Smooth muscle cell (in vitro differentiated cells): Measurements from ENCODE around the gene CCT6B. TPM values are rescaled to one million over a fixed set of nuclear protein-coding genes. Genes with fewer than 3 reads are reported as not detected.

Source experiments
- DNase-seq: peaks from one replicate; lab custom pipeline; 2025; ENCODE audit not compliant: unreplicated experiment; lab: John Stamatoyannopoulos, UW
- H2AFZ ChIP-seq: fragments of 200-600 bp; sonication (generic); 2 replicates; pipeline ENCODE4 v1.6.0; 2016; ENCODE audit warnings: antibody characterized with exemption, low read depth, mild to moderate bottlenecking
- H3F3A ChIP-seq: fragments of 200-600 bp; sonication (generic); 2 replicates; pipeline ENCODE4 v1.6.0; 2017; ENCODE audit warnings: antibody characterized with exemption, low read depth
- H3K27ac ChIP-seq: fragments of 200-600 bp; sonication (generic); 2 replicates; pipeline ENCODE4 v1.5.1; 2016; ENCODE audit warnings: low read depth, mild to moderate bottlenecking
- H3K27me3 ChIP-seq: fragments of 200-600 bp; sonication (generic); 2 replicates; pipeline ENCODE4 v1.6.1; 2016; ENCODE audit warnings: low read depth, mild to moderate bottlenecking
- H3K36me3 ChIP-seq: fragments of 200-600 bp; sonication (generic); 2 replicates; pipeline ENCODE4 v1.5.1; 2016; ENCODE audit warnings: low read depth
- H3K4me1 ChIP-seq: fragments of 200-600 bp; sonication (generic); 2 replicates; pipeline ENCODE4 v1.5.1; 2016; ENCODE audit warnings: low read depth
- H3K4me2 ChIP-seq: fragments of 200-600 bp; sonication (generic); 2 replicates; pipeline ENCODE4 v1.6.0; 2016; ENCODE audit warnings: mild to moderate bottlenecking
- H3K4me3 ChIP-seq: fragments of 200-600 bp; sonication (generic); 2 replicates; pipeline ENCODE4 v1.5.1; 2016; ENCODE audit warnings: mild to moderate bottlenecking
- H3K79me2 ChIP-seq: fragments of 200-600 bp; sonication (generic); 2 replicates; pipeline ENCODE4 v1.6.0; 2016; ENCODE audit warnings: low read depth, mild to moderate bottlenecking
- H3K9ac ChIP-seq: fragments of 200-600 bp; sonication (generic); 2 replicates; pipeline ENCODE4 v1.6.0; 2016; ENCODE audit warnings: low read depth
- H3K9me3 ChIP-seq: fragments of 200-600 bp; sonication (generic); replicated peaks from 2 replicates; pipeline ENCODE4 v1.5.1; 2016; ENCODE audit warnings: low read depth
- H4K20me1 ChIP-seq: fragments of 200-600 bp; sonication (generic); 2 replicates; pipeline ENCODE4 v1.6.0; 2016; ENCODE audit warnings: low read depth
- WGBS: methylation state at CpG from one replicate; pipeline ENCODE4 v1.1.7; 2016; ENCODE audit warnings: low lambda C conversion rate; 5-methylcytosine and 5-hydroxymethylcytosine counted together
- polyA plus RNA-seq: library from polyadenylated mRNA; unstranded; fragments of >200 nt; fragmentation: Nextera tagmentation; extraction: Ambion mirVana; gene quantifications from 2 replicates; pipeline ENCODE4 v1.2.1, GENCODE V29; 2016
- total RNA-seq: library from RNA; depleted of rRNA; stranded (reverse); fragments of >200 nt; gene quantifications from 2 replicates; pipeline ENCODE4 v1.2.3, GENCODE V29; 2014
- TF ChIP-seq, protein P1 (sequence below): fragments of 200-600 bp; sonication (generic); IDR thresholded peaks from 2 replicates; pipeline ENCODE4 v1.5.1; 2017; ENCODE audit warnings: borderline replicate concordance, mild to moderate bottlenecking, antibody characterized with exemption; ENCODE audit not compliant: insufficient read depth, poor library complexity, severe bottlenecking

CCT6B gene
- total and polyA plus RNA-seq, 2 experiments from 2014 or later = 1.5 to 1.6 TPM

- no peak overlapping the region for H3K4me2 ChIP-seq
- H3K27me3 ChIP-seq = no peaks in the 10 kb centered on the region
- H3K79me2 ChIP-seq = no peaks in the 10 kb centered on the region
- no peak overlapping the region for H3K4me3 ChIP-seq
- no peaks in the 10 kb centered on the region for H3F3A ChIP-seq
- no peaks in the 10 kb centered on the region for H3K36me3 ChIP-seq
- TF ChIP-seq, protein P1, sequence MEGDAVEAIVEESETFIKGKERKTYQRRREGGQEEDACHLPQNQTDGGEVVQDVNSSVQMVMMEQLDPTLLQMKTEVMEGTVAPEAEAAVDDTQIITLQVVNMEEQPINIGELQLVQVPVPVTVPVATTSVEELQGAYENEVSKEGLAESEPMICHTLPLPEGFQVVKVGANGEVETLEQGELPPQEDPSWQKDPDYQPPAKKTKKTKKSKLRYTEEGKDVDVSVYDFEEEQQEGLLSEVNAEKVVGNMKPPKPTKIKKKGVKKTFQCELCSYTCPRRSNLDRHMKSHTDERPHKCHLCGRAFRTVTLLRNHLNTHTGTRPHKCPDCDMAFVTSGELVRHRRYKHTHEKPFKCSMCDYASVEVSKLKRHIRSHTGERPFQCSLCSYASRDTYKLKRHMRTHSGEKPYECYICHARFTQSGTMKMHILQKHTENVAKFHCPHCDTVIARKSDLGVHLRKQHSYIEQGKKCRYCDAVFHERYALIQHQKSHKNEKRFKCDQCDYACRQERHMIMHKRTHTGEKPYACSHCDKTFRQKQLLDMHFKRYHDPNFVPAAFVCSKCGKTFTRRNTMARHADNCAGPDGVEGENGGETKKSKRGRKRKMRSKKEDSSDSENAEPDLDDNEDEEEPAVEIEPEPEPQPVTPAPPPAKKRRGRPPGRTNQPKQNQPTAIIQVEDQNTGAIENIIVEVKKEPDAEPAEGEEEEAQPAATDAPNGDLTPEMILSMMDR = no peak
- no peaks in the 10 kb centered on the region for H3K4me1 ChIP-seq
- no peak overlapping the region for H3K9ac ChIP-seq
- no peaks in the 10 kb centered on the region for H3K9me3 ChIP-seq
- H3K27ac ChIP-seq = no peak overlapping the region
- no peak overlapping the region for H2AFZ ChIP-seq
- 100% methylated on average over 2 of the region's 2 CpGs for WGBS
- H4K20me1 ChIP-seq = no peaks in the 10 kb centered on the region
- no peak for DNase-seq
Observed at GRCh38 chr17:34993031-34993430, 31.8 kb upstream of the CCT6B start.

DNA sequence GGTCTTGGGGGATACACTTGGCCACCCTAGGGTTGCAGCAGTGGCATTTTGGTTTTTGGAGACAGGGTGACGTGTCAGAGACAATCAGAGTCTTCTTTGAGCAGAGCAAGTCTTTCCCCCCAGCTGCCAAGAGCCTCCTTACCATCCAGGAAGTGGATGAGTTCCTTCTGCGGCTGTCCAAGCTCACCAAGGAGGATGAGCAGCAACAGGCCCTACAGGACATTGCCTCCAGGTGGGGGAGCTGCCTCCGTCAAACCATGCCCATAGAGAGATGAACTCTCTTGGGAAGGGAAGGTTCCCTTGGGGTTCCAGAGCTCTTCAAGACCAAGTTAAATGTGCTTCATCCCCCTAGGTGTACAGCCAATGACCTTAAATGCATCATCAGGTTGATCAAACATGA is 30.3 kb upstream of the CCT6B start:
- Histone ChIP-seq H3K79me2 (peaks cover 7% of the 10 kb centered on the region), H3K27ac (no peak overlapping the region), H3K4me1 (no peaks in the 10 kb centered on the region), H3K9me3 (no peaks in the 10 kb centered on the region), H3K4me2 (no peak overlapping the region), H3F3A (no peaks in the 10 kb centered on the region), H2AFZ (no peak overlapping the region), H3K36me3 (no peaks in the 10 kb centered on the region), H3K4me3 (no peak overlapping the region), H3K9ac (no peak overlapping the region), H4K20me1 (no peaks in the 10 kb centered on the region), H3K27me3 (no peaks in the 10 kb centered on the region)
- TF ChIP-seq, protein P1 = no peak
- WGBS = 91% methylated on average over 3 of the region's 3 CpGs
- no peak for DNase-seq

- Histone ChIP-seq H3K36me3 (no peaks in the 10 kb centered on the region), H3K4me1 (no peaks in the 10 kb centered on the region), H3K9ac (no peak overlapping the region), H3K27me3 (no peaks in the 10 kb centered on the region), H3F3A (no peaks in the 10 kb centered on the region), H3K27ac (no peak overlapping the region), H2AFZ (no peak overlapping the region), H3K9me3 (no peaks in the 10 kb centered on the region), H4K20me1 (no peaks in the 10 kb centered on the region), H3K4me3 (no peak overlapping the region), H3K79me2 (peaks cover 7% of the 10 kb centered on the region), H3K4me2 (no peak overlapping the region)
- WGBS = 90% methylated on average over 6 of the region's 6 CpGs
- TF ChIP-seq, protein P1 = no peak
- DNase-seq = no peak
Observed at GRCh38 chr17:34990921-34991365, 29.7 kb upstream of the CCT6B start.

GRCh38 chr17:34989473-34989872 is 28.2 kb upstream of the CCT6B start:
- H3K9ac ChIP-seq = no peak overlapping the region
- H3F3A ChIP-seq = no peaks in the 10 kb centered on the region
- DNase-seq = no peak
- TF ChIP-seq, protein P1 = no peak
- H2AFZ ChIP-seq = no peak overlapping the region
- no peaks in the 10 kb centered on the region for H3K4me1 ChIP-seq
- no peak overlapping the region for H3K4me2 ChIP-seq
- no peak overlapping the region for H3K27ac ChIP-seq
- H3K27me3 ChIP-seq = no peaks in the 10 kb centered on the region
- H3K36me3 ChIP-seq = no peaks in the 10 kb centered on the region
- no peaks in the 10 kb centered on the region for H4K20me1 ChIP-seq
- no peak overlapping the region for H3K4me3 ChIP-seq
- peaks cover 18% of the 10 kb centered on the region for H3K79me2 ChIP-seq
- 96% methylated on average over 10 of the region's 10 CpGs for WGBS
- no peaks in the 10 kb centered on the region for H3K9me3 ChIP-seq
